SK-N-SH (cell line): ENCODE measurements around the gene CALML4. TPM values are rescaled to one million over a fixed set of nuclear protein-coding genes. Genes with fewer than 3 reads are reported as not detected.

Source experiments
- CTCF ChIA-PET: fragments of 300-600, 350-600 bp; formaldehyde crosslinking; extraction: SDS; loops from one replicate; lab custom pipeline; 2021; lab: Yijun Ruan, JAX
- POLR2A ChIA-PET: fragments of 350-600 bp; sonication (Branson Sonifier 250); formaldehyde crosslinking; extraction: SDS; loops from one replicate; lab custom pipeline; 2020; ENCODE audit warnings: antibody characterized with exemption, inconsistent platforms; lab: Yijun Ruan, JAX
- DNase-seq: peaks from one replicate; pipeline ENCODE4 v3.0.0; 2012
- H2AFZ ChIP-seq: fragments of 200-600 bp; sonication (generic); 2 replicates; pipeline ENCODE4 v1.8.1; 2016; ENCODE audit warnings: antibody characterized with exemption, mild to moderate bottlenecking, low read depth
- H3F3A ChIP-seq: fragments of 200-600 bp; sonication (generic); replicated peaks from 2 replicates; pipeline ENCODE3; 2016; ENCODE audit warnings: antibody characterized with exemption, mild to moderate bottlenecking; ENCODE audit not compliant: insufficient read depth
- H3K27ac ChIP-seq, 2 experiments: fragments of 200-500 bp in 1 of 2; fragments of 200-600 bp in 1 of 2; sonication (Bioruptor generic) in 1 of 2; sonication (generic), shearing (Covaris generic) in 1 of 2; 2 replicates each; pipeline versions ENCODE4 v1.5.1 to v1.6.1; 2014 to 2016; ENCODE audit warnings: low read depth in 2 of 2, inconsistent platforms in 1 of 2, low read length in 1 of 2, mild to moderate bottlenecking in 1 of 2, mixed read lengths in 1 of 2
- H3K27me3 ChIP-seq: fragments of 200-600 bp; sonication (generic), shearing (Covaris generic); 2 replicates; pipeline ENCODE4 v1.6.1; 2016; ENCODE audit warnings: mixed run types; ENCODE audit not compliant: insufficient read depth
- H3K36me3 ChIP-seq, 2 experiments: fragments of 200-500 bp in 1 of 2; fragments of 200-600 bp in 1 of 2; sonication (Bioruptor generic) in 1 of 2; sonication (generic) in 1 of 2; replicated peaks in 1 of 2; 2 replicates each; pipeline versions ENCODE3 to v1.5.1; 2014 to 2016; ENCODE audit warnings: low read length in 1 of 2, mild to moderate bottlenecking in 1 of 2; ENCODE audit not compliant: insufficient read depth in 2 of 2, control insufficient read depth in 1 of 2
- H3K4me1 ChIP-seq, 2 experiments: fragments of 200-500 bp in 1 of 2; fragments of 200-600 bp in 1 of 2; sonication (Bioruptor generic) in 1 of 2; sonication (generic), shearing (Covaris generic) in 1 of 2; 2 replicates each; pipeline versions ENCODE4 v1.5.1 to v1.6.1; 2014 to 2016; ENCODE audit warnings: low read depth in 1 of 2, low read length in 1 of 2, mixed run types in 1 of 2; ENCODE audit not compliant: insufficient read depth in 2 of 2, control insufficient read depth in 1 of 2
- H3K4me2 ChIP-seq: fragments of 200-600 bp; sonication (generic), shearing (Covaris generic); 2 replicates; pipeline ENCODE4 v1.6.1; 2017; ENCODE audit warnings: mixed run types
- H3K4me3 ChIP-seq, 2 experiments: fragments of 200-500 bp in 1 of 2; fragments of 200-600 bp in 1 of 2; sonication (Bioruptor generic) in 1 of 2; sonication (generic), shearing (Covaris generic) in 1 of 2; 2 replicates each; pipeline versions ENCODE4 v1.5.1 to v1.8.1; 2014 to 2016; ENCODE audit warnings: low read depth in 2 of 2, inconsistent platforms in 1 of 2, low read length in 1 of 2, mild to moderate bottlenecking in 1 of 2, mixed read lengths in 1 of 2, moderate library complexity in 1 of 2
- H3K79me2 ChIP-seq: fragments of 200-600 bp; sonication (generic); 2 replicates; pipeline ENCODE4 v1.8.1; 2017; ENCODE audit warnings: mild to moderate bottlenecking; ENCODE audit not compliant: insufficient read depth
- H3K9ac ChIP-seq: fragments of 200-600 bp; sonication (generic); 2 replicates; pipeline ENCODE4 v1.6.1; 2017; ENCODE audit warnings: mixed run types
- H3K9me2 ChIP-seq: fragments of 200-600 bp; sonication (generic); 2 replicates; pipeline ENCODE4 v1.6.1; 2017; ENCODE audit warnings: mixed run types
- H3K9me3 ChIP-seq: fragments of 200-600 bp; sonication (generic); 2 replicates; pipeline ENCODE4 v1.6.1; 2017; ENCODE audit warnings: mixed run types, mild to moderate bottlenecking, moderate library complexity
- H4K20me1 ChIP-seq: fragments of 200-600 bp; sonication (generic); 2 replicates; pipeline ENCODE4 v1.6.1; 2017; ENCODE audit warnings: mild to moderate bottlenecking, mixed run types; ENCODE audit not compliant: insufficient read depth
- CHD2 ChIP-seq: fragments of 150-350 bp; IDR thresholded peaks from 2 replicates; pipeline ENCODE4 v1.6.1; 2018; ENCODE audit warnings: low read length; ENCODE audit not compliant: partially characterized antibody
- ELF1 ChIP-seq: IDR thresholded peaks from 2 replicates; pipeline ENCODE4 v1.4.0; 2012
- EP300 ChIP-seq, 2 experiments: IDR thresholded peaks; 2 replicates each; pipeline versions ENCODE4 v1.4.0 to v1.6.1; 2012; ENCODE audit warnings: borderline replicate concordance in 1 of 2, low read depth in 1 of 2, low read length in 1 of 2
- EZH2phosphoT487 ChIP-seq: fragments of 200-600 bp; sonication (generic); IDR thresholded peaks from 2 replicates; pipeline ENCODE4 v1.6.1; 2017; ENCODE audit warnings: low read depth, mixed run types, mild to moderate bottlenecking, antibody characterized with exemption, moderate library complexity, borderline replicate concordance
- FOSL2 ChIP-seq: IDR thresholded peaks from 2 replicates; pipeline ENCODE4 v1.4.0; 2012; ENCODE audit warnings: low read depth, mild to moderate bottlenecking, moderate library complexity, borderline replicate concordance
- FOXJ3 ChIP-seq: sonication (generic); formaldehyde crosslinking; IDR thresholded peaks from 2 replicates; pipeline ENCODE4 v1.5.1; 2020; ENCODE audit warnings: mild to moderate bottlenecking, missing genetic modification reagents
- FOXM1 ChIP-seq: IDR thresholded peaks from 2 replicates; pipeline ENCODE4 v1.4.0; 2012; ENCODE audit warnings: low read depth, mild to moderate bottlenecking
- GABPA ChIP-seq: IDR thresholded peaks from 2 replicates; pipeline ENCODE4 v1.4.0; 2012; ENCODE audit warnings: low read depth, mild to moderate bottlenecking
- GATA2 ChIP-seq: sonication (generic); formaldehyde crosslinking; IDR thresholded peaks from 2 replicates; pipeline ENCODE4 v1.5.0; 2020; ENCODE audit warnings: mild to moderate bottlenecking, missing genetic modification reagents
- JUND ChIP-seq: IDR thresholded peaks from 2 replicates; pipeline ENCODE4 v1.4.0; 2012
- MAX ChIP-seq: IDR thresholded peaks from 2 replicates; pipeline ENCODE4 v1.4.0; 2012; ENCODE audit warnings: low read depth
- MXI1 ChIP-seq: IDR thresholded peaks from 2 replicates; pipeline ENCODE4 v1.6.1; 2012; ENCODE audit warnings: mild to moderate bottlenecking, low read depth, low read length, improper control_type of control experiment
- NFIC ChIP-seq: IDR thresholded peaks from 2 replicates; pipeline ENCODE4 v1.4.0; 2012; ENCODE audit warnings: borderline replicate concordance
- NRF1 ChIP-seq: IDR thresholded peaks from 2 replicates; pipeline ENCODE4 v1.6.1; 2012; ENCODE audit warnings: low read depth, mild to moderate bottlenecking, low read length
- PBX3 ChIP-seq: IDR thresholded peaks from 2 replicates; pipeline ENCODE4; 2012
- POLR2AphosphoS5 ChIP-seq: IDR thresholded peaks from 2 replicates; pipeline ENCODE4 v1.6.1; 2012; ENCODE audit warnings: low read depth, low read length
- RAD21 ChIP-seq: IDR thresholded peaks from 2 replicates; pipeline ENCODE4 v1.6.1; 2012; ENCODE audit warnings: mild to moderate bottlenecking, low read length
- RCOR1 ChIP-seq: fragments of 150-350 bp; IDR thresholded peaks from 2 replicates; pipeline ENCODE4 v1.6.1; 2017; ENCODE audit warnings: antibody characterized with exemption, low read length
- SMC3 ChIP-seq: IDR thresholded peaks from 2 replicates; pipeline ENCODE4 v1.6.1; 2012; ENCODE audit warnings: low read depth, low read length, improper control_type of control experiment
- TAF1 ChIP-seq: IDR thresholded peaks from 2 replicates; pipeline ENCODE4 v1.6.1; 2012; ENCODE audit warnings: low read depth, mild to moderate bottlenecking, low read length, moderate library complexity, borderline replicate concordance
- TCF12 ChIP-seq: IDR thresholded peaks from 2 replicates; pipeline ENCODE4 v1.4.0; 2012
- TEAD4 ChIP-seq: IDR thresholded peaks from 2 replicates; pipeline ENCODE4 v1.4.0; 2012; ENCODE audit warnings: mild to moderate bottlenecking, borderline replicate concordance; ENCODE audit not compliant: insufficient read depth
- YY1 ChIP-seq: IDR thresholded peaks from 2 replicates; pipeline ENCODE4 v1.4.0; 2012; ENCODE audit warnings: low read depth, mild to moderate bottlenecking
- WGBS: methylation state at CpG from one replicate; pipeline ENCODE4 v1.1.6; 2017; ENCODE audit warnings: low lambda C conversion rate; 5-methylcytosine and 5-hydroxymethylcytosine counted together
- polyA plus RNA-seq, 3 experiments: library from polyadenylated mRNA; depleted of rRNA; stranded (reverse); fragments of >200 nt; gene quantifications; 2 replicates each; pipeline ENCODE4 v1.2.3, GENCODE V29; 2012

Gene CALML4
- polyA plus RNA-seq, 1 of the 3 experiments (the other 2 are of a cell fraction), result 3.1 TPM

- no peaks in the 10 kb centered on the region for H3K9me3 ChIP-seq
- H3K4me2 ChIP-seq, result peak overlapping the region; percentile 67
- peaks cover 20 to 24% of the 10 kb centered on the region in 2 experiments for H3K4me1 ChIP-seq
- no peaks in the 10 kb centered on the region for H4K20me1 ChIP-seq
- H3K4me3 ChIP-seq, result peak overlapping the region; percentile 30 to 33; a peak in 3 of 4 replicates
- H3K27ac ChIP-seq, result peak overlapping the region; percentile 72 to 94
- no peak overlapping the region for H2AFZ ChIP-seq
- H3K79me2 ChIP-seq, result no peaks in the 10 kb centered on the region; the same call in 1 of the 2 replicates
- H3F3A ChIP-seq, result peaks cover 33% of the 10 kb centered on the region
- CTCF ChIA-PET, result interaction anchor here (1.3 kb wide), 1 partner anchor 14 kb away, joined by 3 read pairs; no protein-coding TSS in a partner anchor
- peak overlapping the region; percentile 30; the same call in 1 of the 2 replicates for H3K9ac ChIP-seq
- no peaks in the 10 kb centered on the region for H3K9me2 ChIP-seq
- 14% methylated on average over 9 of the region's 9 CpGs for WGBS
- no peaks in the 10 kb centered on the region for H3K27me3 ChIP-seq
- DNase-seq, result peak; percentile 74
- H3K36me3 ChIP-seq, result peaks cover 46 to 48% of the 10 kb centered on the region in 2 experiments
- TF ChIP-seq TCF12 (peak; percentile 55), MAX (0 out of 2 replicates have a peak, but pooled peaks have one; percentile 18), CHD2 (peak; percentile 64), PBX3 (peak; percentile 22; the same call in 1 of the 2 replicates), YY1 (peak; percentile 49; the same call in 1 of the 2 replicates), NRF1 (no peak), ELF1 (no peak), NFIC (peak; percentile 92), SMC3 (peak; percentile 14; the same call in 1 of the 2 replicates), TAF1 (peak; percentile 43; the same call in 1 of the 2 replicates), POLR2AphosphoS5 (peak; percentile 63), TEAD4 (no peak), RCOR1 (peak; percentile 82; the same call in 1 of the 2 replicates), EP300 (IDR thresholded peaks at IDR 0.05; ENCODE audit: borderline replicate concordance in 1 of 2, low read depth in 1 of 2, low read length in 1 of 2) (peak in 1 of 2 experiments; percentile 60; a peak in 1 of 4 replicates), FOSL2 (no peak), MXI1 (peak; percentile 67)
- POLR2A ChIA-PET, result no interaction called here
Observed at GRCh38 chr15:68187559-68187958, 17.6 kb downstream of the CALML4 start.

- H3K4me2 ChIP-seq, result peak overlapping the region; percentile 67
- no peaks in the 10 kb centered on the region for H3K27me3 ChIP-seq
- no peaks in the 10 kb centered on the region for H4K20me1 ChIP-seq
- peaks cover 46 to 47% of the 10 kb centered on the region in 2 experiments for H3K36me3 ChIP-seq
- H3K9me3 ChIP-seq, result no peaks in the 10 kb centered on the region
- peaks cover 33% of the 10 kb centered on the region for H3F3A ChIP-seq
- H2AFZ ChIP-seq, result no peak overlapping the region
- H3K4me3 ChIP-seq, result no peak overlapping the region; a peak in 1 of 4 replicates
- TF ChIP-seq POLR2AphosphoS5 (no peak), ELF1 (no peak), FOSL2 (peak; percentile 56), TCF12 (0 out of 2 replicates have a peak, but pooled peaks have one; percentile 16), RCOR1 (no peak), FOXM1 (no peak; the same call in 1 of the 2 replicates), MXI1 (no peak), JUND (peak; percentile 14; the same call in 1 of the 2 replicates), TEAD4 (no peak), PBX3 (peak; percentile 49), GATA2 (CRISPR knock-in tag) (no peak), NFIC (peak; percentile 20; the same call in 1 of the 2 replicates), EZH2phosphoT487 (no peak), EP300 (IDR thresholded peaks at IDR 0.05; ENCODE audit: borderline replicate concordance in 1 of 2, low read depth in 1 of 2, low read length in 1 of 2) (no peak), RAD21 (no peak), MAX (0 out of 2 replicates have a peak, but pooled peaks have one; percentile 24), CHD2 (no peak), FOXJ3 (CRISPR knock-in tag) (no peak), GABPA (no peak)
- POLR2A ChIA-PET, result no interaction called here
- H3K79me2 ChIP-seq, result no peaks in the 10 kb centered on the region; the same call in 1 of the 2 replicates
- CTCF ChIA-PET, result interaction anchor here (1.5 to 3.2 kb wide), 3 partner anchors 27 to 323 kb away, joined by 3 to 12 read pairs (median 3); no protein-coding TSS in a partner anchor
- peaks cover 20 to 24% of the 10 kb centered on the region in 2 experiments for H3K4me1 ChIP-seq
- no peaks in the 10 kb centered on the region for H3K9me2 ChIP-seq
- H3K9ac ChIP-seq, result peak overlapping the region; percentile 30; the same call in 1 of the 2 replicates
- peak overlapping the region; percentile 72 to 94 for H3K27ac ChIP-seq
- WGBS, result 85% methylated on average over 5 of the region's 5 CpGs
- DNase-seq, result no peak
Observed at GRCh38 chr15:68186671-68187397, 18.3 kb downstream of the CALML4 start.
